ENCODE measurements around the gene C11orf68.
"Not testable (repeated sequence)": the region's sequence is repeated elsewhere in the genome, so short reads cannot be mapped to it uniquely, and the experiment has no call there.

C11orf68 gene

GRCh38 chr11:65912845-65913244 lies 6.0 kb downstream of the C11orf68 start:
- DNase-seq (ENCODE audit: low spot score), result no peak

GRCh38 chr11:65911682-65912568 lies 6.9 kb downstream of the C11orf68 start:
- peak; percentile 81 for DNase-seq (ENCODE audit: low spot score)

- no peak for DNase-seq (ENCODE audit: low spot score)
Measured at GRCh38 chr11:65907878-65908277, 11.0 kb downstream of the C11orf68 start.

GRCh38 chr11:65906602-65907001 lies 12.3 kb downstream of the C11orf68 start:
- no peak for DNase-seq (ENCODE audit: low spot score)

GRCh38 chr11:65903715-65904114 lies 15.1 kb downstream of the C11orf68 start:
- no peak for DNase-seq (ENCODE audit: low spot score)

- DNase-seq (ENCODE audit: low spot score), result peak; percentile 88
Measured at GRCh38 chr11:65903068-65903481, 15.8 kb downstream of the C11orf68 start.

- no peak for DNase-seq (ENCODE audit: low spot score)
Measured at GRCh38 chr11:65900899-65901180, 18.0 kb downstream of the C11orf68 start.

GRCh38 chr11:65900125-65900898 lies 18.6 kb downstream of the C11orf68 start, which contains the start of gene FOSL1:
Gene FOSL1 (minus strand): TSS chr11:65900388. CDS start chr11:65900339, 49 bp downstream.
- DNase-seq (ENCODE audit: low spot score), result peak; percentile 98

- peak; percentile 79 for DNase-seq (ENCODE audit: low spot score)
Measured at GRCh38 chr11:65899356-65900124, 19.3 kb downstream of the C11orf68 start.

GRCh38 chr11:65898656-65899355 lies 20.1 kb downstream of the C11orf68 start:
- no peak for DNase-seq (ENCODE audit: low spot score)

GRCh38 chr11:65897020-65897471 lies 21.8 kb downstream of the C11orf68 start:
- DNase-seq (ENCODE audit: low spot score), result no peak

- DNase-seq (ENCODE audit: low spot score), result no peak
Measured at GRCh38 chr11:65896034-65896999, 22.5 kb downstream of the C11orf68 start.

GRCh38 chr11:65895482-65895981 lies 23.3 kb downstream of the C11orf68 start:
- DNase-seq (ENCODE audit: low spot score), result no peak

- DNase-seq (ENCODE audit: low spot score), result no peak
Measured at GRCh38 chr11:65894034-65894591, 24.7 kb downstream of the C11orf68 start.

- DNase-seq (ENCODE audit: low spot score), result no peak
Measured at GRCh38 chr11:65892661-65893317, 26.1 kb downstream of the C11orf68 start.

GRCh38 chr11:65892137-65892540 lies 26.7 kb downstream of the C11orf68 start:
- DNase-seq (ENCODE audit: low spot score), result not testable (repeated sequence)

GRCh38 chr11:65891219-65892136 lies 27.4 kb downstream of the C11orf68 start:
- peak; percentile 58 for DNase-seq (ENCODE audit: low spot score)
